Adrenal gland (tissue), 12 donors: Measurements from ENCODE around the gene COL6A3. TPM values are rescaled to one million over a fixed set of nuclear protein-coding genes. Genes with fewer than 3 reads are reported as not detected.

Experiments
- DNase-seq, 7 donors: peaks; one replicate each; pipeline ENCODE4 v3.0.0-alpha.2; 2019 to 2020
- H3K27ac ChIP-seq, 5 donors: fragments of 200-600 bp; sonication (generic) in 4 of 5; 1 replicate in 3 of 5; 2 replicates in 2 of 5; pipeline versions ENCODE4 v1.5.1 to v1.8.0; 2016 to 2020; ENCODE audit warnings: mild to moderate bottlenecking in 1 of 5
- H3K27me3 ChIP-seq: fragments of 200-600 bp; 2 replicates; pipeline ENCODE4 v1.8.0; 2021
- H3K36me3 ChIP-seq, 2 donors: fragments of 200-600 bp; replicated peaks in 1 of 2; 1 replicate in 1 of 2; 2 replicates in 1 of 2; pipeline versions ENCODE4 v1.5.1 to v1.8.0; 2018 to 2022
- H3K4me1 ChIP-seq, 2 donors: fragments of 200-600 bp; replicated peaks in 1 of 2; 1 replicate in 1 of 2; 2 replicates in 1 of 2; pipeline versions ENCODE4 v1.5.1 to v1.8.0; 2018 to 2021
- H3K4me3 ChIP-seq, 4 donors: fragments of 200-600 bp; sonication (generic) in 3 of 4; one replicate each; pipeline ENCODE4 v1.5.1; 2016 to 2018
- H3K9me3 ChIP-seq, 3 donors: fragments of 200-600 bp; sonication (generic) in 1 of 3; replicated peaks in 1 of 3; 1 replicate in 2 of 3; 2 replicates in 1 of 3; pipeline versions ENCODE4 v1.5.1 to v1.8.0; 2016 to 2021
- POLR2A ChIP-seq, 2 donors: fragments of 450-650 bp; IDR thresholded peaks; one replicate each; pipeline ENCODE4 v1.6.1; 2017; ENCODE audit warnings: antibody characterized with exemption in 2 of 2, mild to moderate bottlenecking in 2 of 2, moderate library complexity in 1 of 2
- WGBS, 4 donors: extraction: QIAGEN DNeasy Blood & Tissue Kit in 2 of 4; methylation state at CpG; one replicate each; pipeline versions ENCODE4 v1.1.5 to v1.1.7; 2013 to 2017; 5-methylcytosine and 5-hydroxymethylcytosine counted together
- intact Hi-C, 2 donors: fragments of 100-400 bp; cut with DNase I; formaldehyde crosslinking; loops; one replicate each; pipeline versions ENCODE4 v1.14.1 to v1.15.0; 2022 to 2023
- polyA plus RNA-seq, 3 donors: library from polyadenylated mRNA; stranded (reverse); fragments of 200-250 nt in 2 of 3; fragments of 350-450 nt in 1 of 3; fragmentation: Illumina TruSeq in 1 of 3; extraction: RNeasy Lipid Tissue Mini Kit (QIAGEN cat#74804) in 1 of 3; gene quantifications; one replicate each; pipeline ENCODE4 v1.2.3, GENCODE V29; 2013 to 2014
- total RNA-seq, 9 donors: library from RNA; depleted of rRNA in 4 of 9; stranded (reverse); fragments of >200 nt in 4 of 9; fragments of 120-200 nt in 1 of 9; fragmentation: NEBNext Ultra II Directional in 1 of 9; extraction: Animal tissue kit (Norgen Biotek cat#: 25700) in 1 of 9; gene quantifications; one replicate each; pipeline versions ENCODE4 v1.1.0 to v1.2.4, GENCODE V29; 2013 to 2023
- TF ChIP-seq, protein P1 (sequence below), 6 experiments: fragments of 450-650 bp in 4 of 6; fragments of 200-600 bp in 2 of 6; sonication (generic) in 1 of 6; IDR thresholded peaks; 1 replicate in 5 of 6; 2 replicates in 1 of 6; pipeline versions ENCODE4 v1.5.1 to v1.8.0; 2016 to 2021; ENCODE audit warnings: antibody characterized with exemption in 6 of 6, mild to moderate bottlenecking in 2 of 6, moderate library complexity in 1 of 6
- donor health status: healthy with polysubstance abuse.
- donor health status: Bipolar disorder and iron deficiency.
- donor health status: DM: yes; HTN: yes; CAD: no.
- donor health status: DM: no; HTN: no; CAD: no.
- donor health status: DM: no; HTN: no; CAD: no.
- donor health status: DM: yes; HTN: yes; CAD: no.

COL6A3 gene
- total and polyA plus RNA-seq, 12 donors, result 15.5 to 69.4 (median 33.1) TPM

DNA sequence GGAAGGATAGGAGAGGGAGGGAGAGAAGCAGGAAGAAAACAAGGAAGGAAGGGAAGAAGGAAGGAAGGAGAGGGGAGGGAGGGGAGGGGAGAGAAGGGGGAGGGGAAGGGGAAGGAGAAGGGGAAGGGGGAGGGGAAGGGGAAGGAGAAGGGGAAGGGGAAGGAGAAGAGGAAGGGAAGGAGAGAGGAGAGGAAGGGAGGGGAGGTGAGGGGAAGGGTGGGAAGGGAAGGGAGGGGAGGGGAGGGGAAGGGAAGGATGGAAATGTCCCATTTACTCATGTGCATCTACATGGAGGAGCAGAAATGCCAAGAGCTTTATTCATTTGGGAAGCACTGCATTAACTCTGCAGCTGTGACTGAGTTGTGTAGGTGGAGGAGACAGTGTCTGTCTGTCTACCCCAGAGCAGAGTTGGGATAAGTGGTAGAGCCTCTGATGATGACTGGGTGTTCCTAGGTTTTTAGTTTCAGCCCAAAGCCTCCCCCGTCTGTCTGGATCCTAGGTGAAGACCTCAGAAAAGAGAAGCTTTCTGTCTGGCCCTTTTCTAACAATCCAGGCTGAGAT is 131.3 kb downstream of the COL6A3 start:
- no peaks in the 10 kb centered on the region for H3K27me3 ChIP-seq
- H3K9me3 ChIP-seq, result no peaks in the 10 kb centered on the region
- peaks cover 0 to 24% of the 10 kb centered on the region in 2 donors for H3K4me1 ChIP-seq
- H3K36me3 ChIP-seq, result no peaks in the 10 kb centered on the region
- no peak for TF ChIP-seq POLR2A (IDR thresholded peaks at IDR 0.05)
- TF ChIP-seq, protein P1, sequence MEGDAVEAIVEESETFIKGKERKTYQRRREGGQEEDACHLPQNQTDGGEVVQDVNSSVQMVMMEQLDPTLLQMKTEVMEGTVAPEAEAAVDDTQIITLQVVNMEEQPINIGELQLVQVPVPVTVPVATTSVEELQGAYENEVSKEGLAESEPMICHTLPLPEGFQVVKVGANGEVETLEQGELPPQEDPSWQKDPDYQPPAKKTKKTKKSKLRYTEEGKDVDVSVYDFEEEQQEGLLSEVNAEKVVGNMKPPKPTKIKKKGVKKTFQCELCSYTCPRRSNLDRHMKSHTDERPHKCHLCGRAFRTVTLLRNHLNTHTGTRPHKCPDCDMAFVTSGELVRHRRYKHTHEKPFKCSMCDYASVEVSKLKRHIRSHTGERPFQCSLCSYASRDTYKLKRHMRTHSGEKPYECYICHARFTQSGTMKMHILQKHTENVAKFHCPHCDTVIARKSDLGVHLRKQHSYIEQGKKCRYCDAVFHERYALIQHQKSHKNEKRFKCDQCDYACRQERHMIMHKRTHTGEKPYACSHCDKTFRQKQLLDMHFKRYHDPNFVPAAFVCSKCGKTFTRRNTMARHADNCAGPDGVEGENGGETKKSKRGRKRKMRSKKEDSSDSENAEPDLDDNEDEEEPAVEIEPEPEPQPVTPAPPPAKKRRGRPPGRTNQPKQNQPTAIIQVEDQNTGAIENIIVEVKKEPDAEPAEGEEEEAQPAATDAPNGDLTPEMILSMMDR (IDR thresholded peaks at IDR 0.05), result no peak
- intact Hi-C loops, result no loop called here
- 56 to 100% (median 97%) methylated on average over 1 of the region's 1 CpG for WGBS, 4 donors
- H3K27ac ChIP-seq, result no peak overlapping the region
- H3K4me3 ChIP-seq, result no peak overlapping the region
- DNase-seq, result no peak

DNA sequence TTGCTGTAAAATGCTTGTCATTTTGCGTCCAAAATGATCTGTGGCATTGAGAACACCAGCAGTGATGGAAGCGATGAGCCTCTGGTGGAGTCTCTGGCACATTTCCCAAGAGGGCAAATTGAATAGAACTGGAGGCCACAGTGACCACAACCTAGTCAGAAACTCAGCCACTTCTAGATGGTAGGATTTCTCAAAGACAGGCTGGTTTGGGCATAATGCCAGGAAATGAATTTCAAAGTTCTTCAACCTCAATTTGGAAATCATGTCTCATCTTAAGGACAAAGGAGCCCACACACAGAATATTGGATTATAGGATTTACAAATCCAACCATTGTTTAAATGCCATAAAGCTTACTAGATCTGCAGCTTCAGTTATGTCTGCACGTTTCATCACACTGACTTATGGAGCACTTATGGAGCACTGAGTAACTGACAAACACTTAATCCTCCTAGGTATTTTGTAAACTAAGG is 132.1 kb downstream of the COL6A3 start:
- H3K9me3 ChIP-seq, result no peaks in the 10 kb centered on the region
- no peak overlapping the region for H3K27ac ChIP-seq
- no peaks in the 10 kb centered on the region for H3K27me3 ChIP-seq
- H3K36me3 ChIP-seq, result no peaks in the 10 kb centered on the region
- TF ChIP-seq, protein P1 (IDR thresholded peaks at IDR 0.05), result no peak
- TF ChIP-seq POLR2A (IDR thresholded peaks at IDR 0.05), result no peak
- peaks cover 0 to 24% of the 10 kb centered on the region in 2 donors for H3K4me1 ChIP-seq
- intact Hi-C loops, result no loop called here
- DNase-seq, result no peak
- 72 to 84% (median 79%) methylated on average over 3 of the region's 3 CpGs for WGBS, 4 donors
- H3K4me3 ChIP-seq, result no peak overlapping the region

DNA sequence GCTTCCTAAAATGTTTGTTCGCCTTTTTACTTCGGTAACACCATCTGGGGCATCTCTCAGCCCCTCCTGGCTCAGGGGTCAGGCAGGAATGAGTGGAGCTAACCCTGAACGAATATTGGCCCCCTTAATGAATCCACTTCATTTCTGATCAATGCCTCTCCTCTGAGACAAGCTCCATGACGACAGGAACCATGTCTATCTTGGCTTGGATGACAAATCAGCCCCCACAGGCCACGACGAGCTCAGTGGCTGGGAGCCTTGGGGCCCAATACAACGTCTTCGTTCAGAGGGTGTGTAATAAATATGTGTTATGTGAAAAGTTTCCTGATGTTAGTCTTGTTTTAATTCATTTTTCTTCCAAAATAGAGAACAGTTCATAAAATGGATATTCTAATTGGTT is 133.0 kb downstream of the COL6A3 start:
- Histone ChIP-seq H3K4me3 (no peak overlapping the region), H3K36me3 (no peaks in the 10 kb centered on the region), H3K27me3 (no peaks in the 10 kb centered on the region), H3K9me3 (no peaks in the 10 kb centered on the region), H3K4me1 (peaks cover 0 to 24% of the 10 kb centered on the region in 2 donors), H3K27ac (no peak overlapping the region)
- 85 to 91% (median 88%) methylated on average over 8 of the region's 8 CpGs for WGBS, 4 donors
- DNase-seq, result no peak
- intact Hi-C loops, result no loop called here
- TF ChIP-seq POLR2A (IDR thresholded peaks at IDR 0.05), result no peak
- TF ChIP-seq, protein P1 (IDR thresholded peaks at IDR 0.05), result no peak

DNA sequence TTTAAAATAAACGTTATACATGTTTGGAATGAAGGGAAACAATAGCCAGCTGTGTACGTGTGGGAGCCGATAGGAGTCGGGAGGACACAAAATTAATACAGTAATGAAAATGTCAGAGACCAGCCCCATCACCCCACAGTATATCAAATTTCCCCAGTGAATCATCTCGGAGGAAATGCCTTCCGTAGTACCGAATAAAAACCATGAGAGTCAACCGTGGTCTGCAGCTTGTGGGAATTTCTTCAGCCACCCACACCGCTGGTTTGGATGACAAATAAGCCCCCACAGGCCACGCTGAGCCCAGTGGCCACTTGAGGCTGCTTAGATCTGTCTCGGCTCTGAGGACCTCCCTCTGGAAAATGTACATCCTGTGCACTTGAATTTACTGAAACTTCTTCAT is 133.7 kb downstream of the COL6A3 start:
- DNase-seq, result no peak
- Histone ChIP-seq H3K27me3 (no peaks in the 10 kb centered on the region), H3K4me1 (peaks cover 0 to 24% of the 10 kb centered on the region in 2 donors), H3K27ac (peak overlapping the region in 1 of 5 donors; percentile 8), H3K4me3 (no peak overlapping the region), H3K36me3 (no peaks in the 10 kb centered on the region), H3K9me3 (no peaks in the 10 kb centered on the region)
- intact Hi-C loops, result no loop called here
- TF ChIP-seq, protein P1 (IDR thresholded peaks at IDR 0.05), result no peak
- TF ChIP-seq POLR2A (IDR thresholded peaks at IDR 0.05), result no peak
- 78 to 84% (median 80%) methylated on average over 11 of the region's 11 CpGs for WGBS, 4 donors
